NCI-H1694 treated with DMSO at 0.1 percent for 48 hours (cell line): ENCODE results near the gene RAC3.

Source experiments
- DNase-seq: peaks from one replicate; lab custom pipeline; 2025; lab: John Stamatoyannopoulos, UW

Gene RAC3

DNA sequence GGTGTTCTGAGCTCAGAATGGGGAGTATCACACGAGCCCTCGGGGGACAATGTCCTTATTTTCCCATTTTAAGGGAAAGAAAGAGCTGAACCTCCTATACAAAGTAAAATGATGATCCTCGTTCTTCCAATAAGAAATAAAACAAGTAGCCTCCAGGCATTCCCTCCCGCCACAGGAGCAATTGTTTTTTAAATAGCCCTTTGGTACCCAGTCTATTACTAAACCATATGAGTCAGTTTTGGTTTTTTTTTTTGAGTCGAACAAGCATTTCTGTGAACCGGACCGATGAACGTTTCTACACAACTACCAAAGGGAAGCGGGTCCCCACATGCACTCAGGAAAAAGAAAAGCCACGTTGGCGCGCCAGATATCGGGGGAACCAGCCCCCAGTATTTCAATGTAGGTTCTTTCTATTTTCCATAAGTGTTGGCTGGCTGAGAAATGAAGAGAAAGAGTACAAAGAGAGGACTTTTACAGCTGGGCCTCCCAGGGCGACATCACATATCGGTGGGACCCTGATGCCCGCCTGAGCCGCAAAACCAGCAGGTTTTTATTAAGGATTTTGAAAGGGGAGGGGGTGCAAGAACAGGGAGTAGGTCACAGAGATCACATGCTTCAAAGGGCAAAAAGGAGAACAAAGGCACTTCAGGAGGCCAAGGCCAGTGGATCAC, 9.8 kb downstream of the RAC3 start:
- no peak for DNase-seq

DNA sequence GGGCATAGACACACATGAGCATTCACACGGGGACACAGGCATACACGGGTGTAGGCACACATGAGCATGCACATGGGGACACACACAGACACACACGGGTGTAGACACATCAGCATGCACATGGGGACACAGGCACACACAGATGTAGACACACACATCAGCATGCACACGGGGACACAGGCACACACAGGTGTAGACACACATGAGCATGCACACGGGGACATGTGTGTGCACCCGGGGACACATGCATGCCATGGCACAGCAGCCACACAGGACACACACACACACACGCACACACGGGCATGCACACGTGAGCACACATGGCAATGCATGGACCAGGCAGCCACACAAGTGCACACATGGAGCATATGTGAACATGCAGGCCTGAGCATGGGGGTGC, 11.2 kb downstream of the RAC3 start:
- DNase-seq, result no peak

- DNase-seq, result no peak
These were observed 12.0 kb downstream of the RAC3 start for GRCh38 chr17:82043507-82043906.

- DNase-seq, result no peak
These were observed 14.5 kb downstream of the RAC3 start for GRCh38 chr17:82045936-82046484.

DNA sequence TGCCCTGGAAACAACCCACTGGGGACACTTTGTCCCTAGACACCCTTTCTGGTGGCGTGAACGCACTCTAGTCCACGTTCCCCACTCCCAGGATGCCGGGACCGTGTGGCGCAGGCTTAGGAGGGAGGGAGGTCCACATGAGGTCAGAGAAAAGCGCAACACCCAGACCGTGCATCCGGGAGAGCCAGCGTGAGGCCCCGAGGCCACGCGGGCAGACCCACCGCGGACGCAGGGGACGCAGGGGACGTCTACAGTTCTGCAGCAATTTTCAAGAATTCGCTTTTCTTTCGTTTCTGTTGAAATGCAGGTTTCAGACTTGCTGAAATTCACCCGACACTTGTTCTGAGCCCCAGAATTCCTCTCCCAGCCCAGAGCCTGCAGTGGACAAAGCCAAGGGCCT, 15.4 kb downstream of the RAC3 start:
- DNase-seq, result no peak

GRCh38 chr17:82047379-82047778, 15.9 kb downstream of the RAC3 start:
- no peak for DNase-seq

DNA sequence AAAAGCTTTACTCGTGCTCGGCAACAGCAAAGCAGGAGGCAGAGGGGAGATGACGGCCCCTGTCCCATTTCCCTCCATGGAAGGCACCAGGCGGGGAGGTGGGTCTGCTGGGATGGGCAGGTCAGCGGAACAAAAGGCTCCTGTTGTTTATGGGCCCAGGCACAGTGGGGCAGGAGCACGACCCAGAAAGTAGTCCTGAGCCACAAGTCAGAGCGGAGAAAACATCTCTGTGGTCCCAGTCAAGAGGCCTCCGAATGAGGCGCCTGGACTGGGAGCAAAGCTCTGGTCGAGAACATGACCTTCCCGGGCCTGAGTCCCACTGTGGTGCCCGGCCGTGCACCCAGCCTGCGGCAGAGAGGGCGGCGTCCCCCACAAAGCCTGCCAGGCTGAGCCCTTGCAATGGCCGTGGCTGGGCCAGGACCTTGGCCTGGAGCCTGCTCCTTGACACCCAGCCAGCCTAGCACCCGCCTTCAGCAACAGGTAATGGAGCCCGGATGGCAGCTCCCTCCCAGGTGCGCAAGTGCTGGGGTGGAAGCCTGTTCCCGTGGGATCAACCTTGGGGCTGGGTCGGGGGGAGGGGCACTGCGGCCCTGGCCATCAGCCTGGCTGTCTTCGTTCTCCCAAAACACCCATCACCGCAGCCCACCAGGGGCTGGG, 16.6 kb downstream of the RAC3 start:
- no peak for DNase-seq

- no peak for DNase-seq
These were observed 17.1 kb downstream of the RAC3 start for GRCh38 chr17:82048571-82048971.

GRCh38 chr17:82049106-82049505, 17.6 kb downstream of the RAC3 start:
- no peak for DNase-seq

- DNase-seq, result no peak
These were observed 18.1 kb downstream of the RAC3 start for GRCh38 chr17:82049521-82049971.

DNA sequence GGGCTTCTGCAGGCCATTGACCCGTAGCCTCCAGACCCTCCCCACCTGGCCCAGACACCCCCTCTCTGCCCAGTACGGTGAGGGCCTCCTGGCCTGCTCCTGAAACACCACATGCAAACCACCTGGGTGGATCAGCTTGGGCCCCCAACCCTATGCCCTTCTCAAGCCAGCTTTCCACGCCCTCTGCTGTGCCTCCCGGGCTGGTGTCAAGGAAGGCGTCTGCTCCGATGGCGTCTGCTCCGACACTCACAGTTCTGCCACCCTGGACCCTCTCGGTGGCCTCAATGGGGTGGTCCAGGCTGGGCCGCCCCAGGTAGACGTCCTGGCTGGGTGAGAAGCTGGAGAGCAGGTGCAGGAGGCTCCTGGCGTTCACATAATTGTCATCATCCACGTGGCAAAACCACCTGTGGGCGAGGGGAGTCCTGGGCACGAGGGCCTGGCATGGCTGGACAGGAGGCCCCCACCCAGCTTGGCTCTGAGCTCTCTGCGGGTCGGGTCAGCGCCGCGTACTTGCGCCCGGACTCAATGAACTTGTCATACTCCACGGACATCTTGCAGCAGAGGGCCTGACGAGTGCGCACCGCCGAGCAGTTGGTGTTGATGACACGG, 18.8 kb downstream of the RAC3 start:
- DNase-seq, result no peak

DNA sequence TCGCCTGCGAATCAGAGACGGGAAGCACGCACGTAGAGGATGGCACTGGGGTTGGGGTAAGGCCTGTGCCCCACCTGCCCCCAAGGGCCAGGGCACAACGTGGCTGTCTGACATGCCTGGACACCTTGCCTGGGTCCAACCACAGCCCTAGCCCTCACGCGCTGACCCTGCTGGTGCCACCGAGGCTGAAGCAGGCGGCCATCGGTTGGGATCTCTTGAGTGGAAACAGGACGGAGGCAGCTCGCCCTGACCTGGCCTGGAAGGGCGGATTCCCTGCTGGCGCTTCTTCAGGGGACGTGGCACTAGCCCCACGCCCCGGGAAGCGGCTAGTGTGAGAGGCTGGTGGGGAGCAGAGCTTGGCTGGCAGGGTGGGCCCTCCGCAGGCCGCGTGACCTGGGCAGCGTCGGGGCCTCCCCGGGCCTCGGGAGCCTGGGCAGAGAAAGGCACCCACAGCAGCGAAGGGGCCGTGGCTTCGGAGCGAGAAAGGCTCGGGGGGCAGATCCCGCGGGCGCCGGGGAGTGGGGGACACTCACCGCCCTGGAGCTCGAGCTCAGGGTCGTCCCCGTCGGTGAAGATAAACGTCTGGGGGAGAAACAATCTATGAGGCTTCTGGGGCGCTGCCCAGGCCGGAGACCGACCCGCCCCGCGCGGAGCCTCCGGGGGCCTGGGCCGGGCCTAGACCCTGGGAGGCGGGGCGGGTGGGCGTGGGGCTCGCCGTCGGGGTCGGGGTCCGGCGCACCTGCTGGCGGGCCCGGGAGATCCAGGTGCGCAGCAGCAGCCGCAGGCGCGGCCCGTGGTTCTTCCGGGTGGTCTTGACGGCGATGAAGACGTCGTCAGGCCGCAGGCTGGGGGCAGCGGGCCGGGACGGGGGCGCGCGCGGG, 19.5 kb downstream of the RAC3 start:
- DNase-seq, result no peak

GRCh38 chr17:82051776-82052637, 20.5 kb downstream of the RAC3 start, which contains the start of the genes GPS1 and RFNG:
Gene GPS1 (plus strand): TSS chr17:82051898. CDS start chr17:82051932, 34 bp downstream.
Gene RFNG (minus strand): TSS chr17:82051811. CDS start chr17:82051766, 45 bp downstream.
- peak; percentile 24 for DNase-seq

GRCh38 chr17:82052638-82053059, 21.2 kb downstream of the RAC3 start:
- no peak for DNase-seq

DNA sequence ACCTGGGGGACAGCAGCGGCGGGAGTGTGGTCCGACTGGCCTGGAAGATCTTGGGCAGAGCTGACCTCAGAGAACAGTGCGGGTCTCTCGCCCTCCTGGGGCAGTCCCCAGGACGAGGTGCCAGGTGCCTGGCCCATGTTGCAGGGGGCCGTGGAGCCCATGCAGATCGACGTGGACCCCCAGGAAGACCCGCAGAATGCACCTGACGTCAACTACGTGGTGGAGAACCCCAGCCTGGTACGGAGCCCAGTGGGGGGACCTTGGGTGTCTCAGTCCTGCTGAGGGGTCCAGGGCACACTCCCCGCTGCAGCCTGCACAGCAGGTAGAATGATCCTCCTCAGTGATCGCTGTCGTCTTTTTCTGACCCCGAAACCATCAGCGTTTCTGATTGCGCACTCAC, 21.7 kb downstream of the RAC3 start:
- no peak for DNase-seq

- no peak for DNase-seq
These were observed 22.2 kb downstream of the RAC3 start for GRCh38 chr17:82053556-82054263.

- DNase-seq, result no peak
These were observed 23.0 kb downstream of the RAC3 start for GRCh38 chr17:82054351-82055022.

- DNase-seq, result no peak
These were observed 23.8 kb downstream of the RAC3 start for GRCh38 chr17:82055023-82055964.
